HepG2 (cell line): ENCODE measurements around the gene ZSCAN20. TPM values are rescaled to one million over a fixed set of nuclear protein-coding genes. Genes with fewer than 3 reads are reported as not detected.
A peak's percentile ranks its signal among the peaks of the same experiment; 100 is the strongest.

ENCODE experiments used
- FOXO1 ChIP-seq: sonication (generic); formaldehyde crosslinking; IDR thresholded peaks from 2 replicates; pipeline ENCODE4 v1.4.0; 2020; ENCODE audit warnings: missing genetic modification reagents
- GABPB1 ChIP-seq: IDR thresholded peaks from 2 replicates; pipeline ENCODE4 v1.6.1; 2016; ENCODE audit warnings: mild to moderate bottlenecking, missing genetic modification reagents, moderate library complexity, missing compliant biosample characterization
- GATAD2A ChIP-seq: IDR thresholded peaks from 2 replicates; pipeline ENCODE4 v1.6.1; 2016
- KLF15 ChIP-seq: sonication (generic); formaldehyde crosslinking; IDR thresholded peaks from 2 replicates; pipeline ENCODE4 v1.8.1; 2023; ENCODE audit warnings: borderline replicate concordance, mild to moderate bottlenecking, inconsistent platforms, missing genetic modification reagents, mixed read lengths
- MIXL1 ChIP-seq: IDR thresholded peaks from 2 replicates; pipeline ENCODE4 v1.6.1; 2016
- PITX1 ChIP-seq: sonication (generic); formaldehyde crosslinking; IDR thresholded peaks from 2 replicates; pipeline ENCODE4 v1.5.1; 2020; ENCODE audit warnings: mild to moderate bottlenecking, missing genetic modification reagents
- SP140L ChIP-seq: sonication (generic); formaldehyde crosslinking; IDR thresholded peaks from 2 replicates; pipeline ENCODE4 v1.4.0; 2020; ENCODE audit warnings: missing genetic modification reagents, borderline replicate concordance
- STAT5B ChIP-seq: sonication (generic); formaldehyde crosslinking; IDR thresholded peaks from 2 replicates; pipeline ENCODE4 v1.4.0; 2020; ENCODE audit warnings: missing genetic modification reagents
- ZBTB42 ChIP-seq: sonication (generic); formaldehyde crosslinking; IDR thresholded peaks from 2 replicates; pipeline ENCODE4 v1.5.0; 2020; ENCODE audit warnings: mild to moderate bottlenecking, missing genetic modification reagents
- ZNF792 ChIP-seq: IDR thresholded peaks from 2 replicates; pipeline ENCODE4 v1.6.1; 2016
- polyA plus RNA-seq, 8 experiments: library from polyadenylated mRNA; depleted of rRNA in 3 of 8; stranded (reverse) in 7 of 8; unstranded in 1 of 8; fragments of >200 nt; fragmentation: Illumina TruSeq in 4 of 8; extraction: Trizol in 4 of 8; gene quantifications; 2 replicates each; pipeline versions ENCODE4 v1.2.1 to v1.2.3, GENCODE V29; 2011 to 2016; ENCODE audit warnings: low read depth in 4 of 8, missing spikeins in 1 of 8, mixed read lengths in 1 of 8; ENCODE audit not compliant: insufficient read depth in 1 of 8
- total RNA-seq, 5 experiments: library from RNA; depleted of rRNA; stranded (reverse); fragments of >200 nt; fragmentation: Illumina TruSeq; extraction: Trizol; gene quantifications; 2 replicates each; pipeline ENCODE4 v1.2.3, GENCODE V29; 2016; ENCODE audit warnings: low read depth in 1 of 5
- TF ChIP-seq, protein P1 (sequence below): sonication (generic); formaldehyde crosslinking; IDR thresholded peaks from 2 replicates; pipeline ENCODE4 v1.5.0; 2020; ENCODE audit warnings: mild to moderate bottlenecking, missing genetic modification reagents
- TF ChIP-seq, protein P2 (sequence below): sonication (generic); formaldehyde crosslinking; IDR thresholded peaks from 2 replicates; pipeline ENCODE4 v1.8.0; 2022; ENCODE audit warnings: mild to moderate bottlenecking, missing genetic modification reagents; ENCODE audit not compliant: insufficient replicate concordance
- TF ChIP-seq, protein P3 (sequence below): sonication (generic); formaldehyde crosslinking; IDR thresholded peaks from 2 replicates; pipeline ENCODE4 v1.5.1; 2020; ENCODE audit warnings: mild to moderate bottlenecking, missing genetic modification reagents, borderline replicate concordance
- TF ChIP-seq, protein P4 (sequence below): sonication (generic); formaldehyde crosslinking; IDR thresholded peaks from 2 replicates; pipeline ENCODE4 v1.9.0; 2022; ENCODE audit warnings: missing genetic modification reagents, mild to moderate bottlenecking, borderline replicate concordance

ZSCAN20 gene
- total and polyA plus RNA-seq, 2 of the 13 experiments (the other 11 are each of a cell fraction or from before 2014, with no cell fraction given): 1.1 to 2.8 TPM

DNA sequence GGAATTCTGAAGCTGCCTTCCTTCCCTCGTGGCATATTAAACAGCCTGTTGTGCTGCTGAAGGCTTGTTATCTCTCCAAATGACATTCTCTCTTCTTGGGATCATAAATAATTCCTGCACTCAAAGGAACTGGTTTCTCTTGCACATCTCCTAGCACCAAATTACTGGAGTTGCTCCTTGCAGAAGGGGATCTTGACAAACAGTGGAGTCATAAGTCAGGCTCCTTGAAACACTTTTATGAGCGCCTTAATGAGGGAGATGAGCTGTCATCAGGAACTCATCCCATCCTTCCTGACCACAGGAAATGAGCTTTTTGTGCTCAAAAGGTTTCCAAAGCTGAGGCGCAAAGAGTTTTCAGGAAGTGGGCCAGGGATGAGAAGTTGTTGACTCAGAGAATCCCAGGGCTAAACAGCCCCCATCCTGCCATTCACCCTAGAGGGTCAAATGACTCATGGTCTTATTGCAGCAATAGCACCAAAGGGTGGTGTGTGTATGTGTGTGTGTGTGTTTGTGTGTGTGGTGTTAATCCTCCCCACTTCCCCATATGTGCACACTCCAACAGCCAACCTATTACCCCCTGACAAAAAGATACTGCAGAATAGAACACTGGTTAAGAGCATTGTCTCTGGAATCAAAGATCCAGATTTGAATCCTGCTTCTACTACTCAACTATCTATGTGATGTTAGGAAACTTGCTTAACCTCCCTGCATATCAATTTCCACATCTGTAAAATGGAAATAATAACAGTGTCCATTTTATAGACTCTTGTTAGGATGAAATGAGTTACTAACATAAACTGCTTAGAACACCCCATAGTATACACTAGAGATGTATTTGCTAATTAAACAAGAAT, 38.7 kb upstream of the ZSCAN20 start (continued):
- TF ChIP-seq ZBTB42 (no peak), MIXL1 (CRISPR knock-in tag) (0 out of 2 replicates have a peak, but pooled peaks have one; percentile 18), STAT5B (no peak), FOXO1 (CRISPR knock-in tag) (no peak; the same call in 1 of the 2 replicates), ZNF792 (peak; percentile 41; the same call in 1 of the 2 replicates), SP140L (no peak), GABPB1 (peak; percentile 31; the same call in 1 of the 2 replicates), GATAD2A (CRISPR knock-in tag) (peak; percentile 70), PITX1 (CRISPR knock-in tag) (peak; percentile 83), KLF15 (CRISPR knock-in tag) (no peak)
- TF ChIP-seq, protein P1, sequence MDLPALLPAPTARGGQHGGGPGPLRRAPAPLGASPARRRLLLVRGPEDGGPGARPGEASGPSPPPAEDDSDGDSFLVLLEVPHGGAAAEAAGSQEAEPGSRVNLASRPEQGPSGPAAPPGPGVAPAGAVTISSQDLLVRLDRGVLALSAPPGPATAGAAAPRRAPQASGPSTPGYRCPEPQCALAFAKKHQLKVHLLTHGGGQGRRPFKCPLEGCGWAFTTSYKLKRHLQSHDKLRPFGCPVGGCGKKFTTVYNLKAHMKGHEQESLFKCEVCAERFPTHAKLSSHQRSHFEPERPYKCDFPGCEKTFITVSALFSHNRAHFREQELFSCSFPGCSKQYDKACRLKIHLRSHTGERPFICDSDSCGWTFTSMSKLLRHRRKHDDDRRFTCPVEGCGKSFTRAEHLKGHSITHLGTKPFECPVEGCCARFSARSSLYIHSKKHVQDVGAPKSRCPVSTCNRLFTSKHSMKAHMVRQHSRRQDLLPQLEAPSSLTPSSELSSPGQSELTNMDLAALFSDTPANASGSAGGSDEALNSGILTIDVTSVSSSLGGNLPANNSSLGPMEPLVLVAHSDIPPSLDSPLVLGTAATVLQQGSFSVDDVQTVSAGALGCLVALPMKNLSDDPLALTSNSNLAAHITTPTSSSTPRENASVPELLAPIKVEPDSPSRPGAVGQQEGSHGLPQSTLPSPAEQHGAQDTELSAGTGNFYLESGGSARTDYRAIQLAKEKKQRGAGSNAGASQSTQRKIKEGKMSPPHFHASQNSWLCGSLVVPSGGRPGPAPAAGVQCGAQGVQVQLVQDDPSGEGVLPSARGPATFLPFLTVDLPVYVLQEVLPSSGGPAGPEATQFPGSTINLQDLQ (CRISPR knock-in tag): no peak
- TF ChIP-seq, protein P2, sequence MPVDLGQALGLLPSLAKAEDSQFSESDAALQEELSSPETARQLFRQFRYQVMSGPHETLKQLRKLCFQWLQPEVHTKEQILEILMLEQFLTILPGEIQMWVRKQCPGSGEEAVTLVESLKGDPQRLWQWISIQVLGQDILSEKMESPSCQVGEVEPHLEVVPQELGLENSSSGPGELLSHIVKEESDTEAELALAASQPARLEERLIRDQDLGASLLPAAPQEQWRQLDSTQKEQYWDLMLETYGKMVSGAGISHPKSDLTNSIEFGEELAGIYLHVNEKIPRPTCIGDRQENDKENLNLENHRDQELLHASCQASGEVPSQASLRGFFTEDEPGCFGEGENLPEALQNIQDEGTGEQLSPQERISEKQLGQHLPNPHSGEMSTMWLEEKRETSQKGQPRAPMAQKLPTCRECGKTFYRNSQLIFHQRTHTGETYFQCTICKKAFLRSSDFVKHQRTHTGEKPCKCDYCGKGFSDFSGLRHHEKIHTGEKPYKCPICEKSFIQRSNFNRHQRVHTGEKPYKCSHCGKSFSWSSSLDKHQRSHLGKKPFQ (CRISPR knock-in tag): no peak
- TF ChIP-seq, protein P3, sequence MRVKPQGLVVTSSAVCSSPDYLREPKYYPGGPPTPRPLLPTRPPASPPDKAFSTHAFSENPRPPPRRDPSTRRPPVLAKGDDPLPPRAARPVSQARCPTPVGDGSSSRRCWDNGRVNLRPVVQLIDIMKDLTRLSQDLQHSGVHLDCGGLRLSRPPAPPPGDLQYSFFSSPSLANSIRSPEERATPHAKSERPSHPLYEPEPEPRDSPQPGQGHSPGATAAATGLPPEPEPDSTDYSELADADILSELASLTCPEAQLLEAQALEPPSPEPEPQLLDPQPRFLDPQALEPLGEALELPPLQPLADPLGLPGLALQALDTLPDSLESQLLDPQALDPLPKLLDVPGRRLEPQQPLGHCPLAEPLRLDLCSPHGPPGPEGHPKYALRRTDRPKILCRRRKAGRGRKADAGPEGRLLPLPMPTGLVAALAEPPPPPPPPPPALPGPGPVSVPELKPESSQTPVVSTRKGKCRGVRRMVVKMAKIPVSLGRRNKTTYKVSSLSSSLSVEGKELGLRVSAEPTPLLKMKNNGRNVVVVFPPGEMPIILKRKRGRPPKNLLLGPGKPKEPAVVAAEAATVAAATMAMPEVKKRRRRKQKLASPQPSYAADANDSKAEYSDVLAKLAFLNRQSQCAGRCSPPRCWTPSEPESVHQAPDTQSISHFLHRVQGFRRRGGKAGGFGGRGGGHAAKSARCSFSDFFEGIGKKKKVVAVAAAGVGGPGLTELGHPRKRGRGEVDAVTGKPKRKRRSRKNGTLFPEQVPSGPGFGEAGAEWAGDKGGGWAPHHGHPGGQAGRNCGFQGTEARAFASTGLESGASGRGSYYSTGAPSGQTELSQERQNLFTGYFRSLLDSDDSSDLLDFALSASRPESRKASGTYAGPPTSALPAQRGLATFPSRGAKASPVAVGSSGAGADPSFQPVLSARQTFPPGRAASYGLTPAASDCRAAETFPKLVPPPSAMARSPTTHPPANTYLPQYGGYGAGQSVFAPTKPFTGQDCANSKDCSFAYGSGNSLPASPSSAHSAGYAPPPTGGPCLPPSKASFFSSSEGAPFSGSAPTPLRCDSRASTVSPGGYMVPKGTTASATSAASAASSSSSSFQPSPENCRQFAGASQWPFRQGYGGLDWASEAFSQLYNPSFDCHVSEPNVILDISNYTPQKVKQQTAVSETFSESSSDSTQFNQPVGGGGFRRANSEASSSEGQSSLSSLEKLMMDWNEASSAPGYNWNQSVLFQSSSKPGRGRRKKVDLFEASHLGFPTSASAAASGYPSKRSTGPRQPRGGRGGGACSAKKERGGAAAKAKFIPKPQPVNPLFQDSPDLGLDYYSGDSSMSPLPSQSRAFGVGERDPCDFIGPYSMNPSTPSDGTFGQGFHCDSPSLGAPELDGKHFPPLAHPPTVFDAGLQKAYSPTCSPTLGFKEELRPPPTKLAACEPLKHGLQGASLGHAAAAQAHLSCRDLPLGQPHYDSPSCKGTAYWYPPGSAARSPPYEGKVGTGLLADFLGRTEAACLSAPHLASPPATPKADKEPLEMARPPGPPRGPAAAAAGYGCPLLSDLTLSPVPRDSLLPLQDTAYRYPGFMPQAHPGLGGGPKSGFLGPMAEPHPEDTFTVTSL: 0 out of 2 replicates have a peak, but pooled peaks have one; percentile 46
- TF ChIP-seq, protein P4, sequence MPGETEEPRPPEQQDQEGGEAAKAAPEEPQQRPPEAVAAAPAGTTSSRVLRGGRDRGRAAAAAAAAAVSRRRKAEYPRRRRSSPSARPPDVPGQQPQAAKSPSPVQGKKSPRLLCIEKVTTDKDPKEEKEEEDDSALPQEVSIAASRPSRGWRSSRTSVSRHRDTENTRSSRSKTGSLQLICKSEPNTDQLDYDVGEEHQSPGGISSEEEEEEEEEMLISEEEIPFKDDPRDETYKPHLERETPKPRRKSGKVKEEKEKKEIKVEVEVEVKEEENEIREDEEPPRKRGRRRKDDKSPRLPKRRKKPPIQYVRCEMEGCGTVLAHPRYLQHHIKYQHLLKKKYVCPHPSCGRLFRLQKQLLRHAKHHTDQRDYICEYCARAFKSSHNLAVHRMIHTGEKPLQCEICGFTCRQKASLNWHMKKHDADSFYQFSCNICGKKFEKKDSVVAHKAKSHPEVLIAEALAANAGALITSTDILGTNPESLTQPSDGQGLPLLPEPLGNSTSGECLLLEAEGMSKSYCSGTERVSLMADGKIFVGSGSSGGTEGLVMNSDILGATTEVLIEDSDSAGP (CRISPR knock-in tag): no peak
- TF ChIP-seq, all 625 proteins: peak for 65
